NCI-H1436 (cell line): ENCODE data around the gene RAD9A.
A peak's percentile ranks its signal among the peaks of the same experiment; 100 is the strongest.

ENCODE experiments used
- DNase-seq: peaks from one replicate; lab custom pipeline; 2025; lab: John Stamatoyannopoulos, UW

Gene RAD9A

DNA sequence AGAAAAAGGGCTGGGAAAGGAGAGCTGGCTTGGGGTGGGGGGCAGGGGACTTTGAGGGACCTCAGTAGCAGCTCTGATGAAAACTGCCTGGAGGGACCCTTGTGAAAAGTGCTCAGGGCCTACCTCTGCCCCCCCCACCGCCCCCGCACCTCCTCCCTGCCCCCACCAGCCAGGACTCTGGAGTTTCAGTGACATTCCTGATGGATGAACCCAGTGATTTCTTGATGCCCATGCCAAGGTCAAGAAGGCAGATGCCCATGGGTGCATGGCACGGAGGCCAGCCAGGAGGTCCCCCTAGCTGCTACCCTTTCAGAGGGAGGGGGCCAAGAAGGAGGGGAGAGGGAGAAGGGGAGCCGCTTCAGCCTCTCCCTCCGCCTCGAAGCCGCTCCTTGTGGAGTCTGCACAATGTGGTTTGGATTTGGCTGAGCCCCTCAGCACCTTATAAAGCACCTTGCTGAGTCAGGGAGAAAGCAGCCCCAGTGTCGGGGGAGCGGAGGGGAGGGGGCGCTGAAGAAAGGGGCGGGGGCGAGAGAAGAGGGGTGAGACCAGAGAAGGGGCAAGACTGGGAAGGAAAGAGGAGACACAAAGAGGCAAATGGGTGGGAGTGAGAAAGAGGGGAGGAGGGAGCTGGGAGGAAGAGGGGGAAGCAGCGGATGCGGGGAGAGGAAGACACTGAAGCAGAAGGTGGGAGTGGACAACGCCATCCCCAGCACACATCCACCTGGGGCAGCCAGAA is 16.3 kb upstream of the RAD9A start:
- no peak for DNase-seq

DNA sequence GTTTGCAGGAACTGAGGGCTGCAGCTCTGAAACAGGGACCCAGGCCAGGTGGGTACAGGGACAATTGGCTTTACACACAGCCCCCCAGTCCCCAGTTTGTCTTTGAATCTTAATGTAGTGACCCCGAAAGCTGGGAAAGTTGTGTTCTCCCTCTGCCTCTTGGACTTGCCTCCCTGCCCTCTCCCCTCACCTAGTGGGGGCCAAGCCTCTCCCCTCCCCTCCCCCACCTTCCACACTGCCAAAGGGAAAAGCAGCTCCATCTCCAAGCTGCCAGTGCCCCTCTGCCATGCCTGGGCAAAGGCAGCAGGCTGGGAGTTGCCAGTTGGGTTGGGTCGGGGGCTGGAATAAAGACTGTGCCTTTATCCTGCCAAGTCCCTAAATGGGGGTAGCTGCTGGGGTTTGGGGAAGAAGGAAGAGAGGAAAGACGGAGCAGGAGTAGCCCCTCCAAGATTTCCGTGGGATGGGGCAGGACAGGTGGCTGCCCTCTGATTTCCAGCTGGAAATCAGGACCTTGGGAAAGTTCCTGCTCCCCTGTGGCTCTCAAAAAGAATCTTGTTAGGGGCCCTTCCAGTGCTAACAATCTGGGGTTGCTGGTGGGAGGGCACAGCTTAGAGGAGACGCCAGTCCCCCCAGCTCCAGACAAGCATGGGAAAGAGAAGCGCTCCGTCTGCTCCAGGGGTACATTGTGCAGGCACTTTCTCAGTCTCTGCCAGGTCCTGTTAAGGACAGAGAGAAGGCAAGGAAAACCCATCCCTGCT is 15.5 kb upstream of the RAD9A start:
- DNase-seq = no peak

DNA sequence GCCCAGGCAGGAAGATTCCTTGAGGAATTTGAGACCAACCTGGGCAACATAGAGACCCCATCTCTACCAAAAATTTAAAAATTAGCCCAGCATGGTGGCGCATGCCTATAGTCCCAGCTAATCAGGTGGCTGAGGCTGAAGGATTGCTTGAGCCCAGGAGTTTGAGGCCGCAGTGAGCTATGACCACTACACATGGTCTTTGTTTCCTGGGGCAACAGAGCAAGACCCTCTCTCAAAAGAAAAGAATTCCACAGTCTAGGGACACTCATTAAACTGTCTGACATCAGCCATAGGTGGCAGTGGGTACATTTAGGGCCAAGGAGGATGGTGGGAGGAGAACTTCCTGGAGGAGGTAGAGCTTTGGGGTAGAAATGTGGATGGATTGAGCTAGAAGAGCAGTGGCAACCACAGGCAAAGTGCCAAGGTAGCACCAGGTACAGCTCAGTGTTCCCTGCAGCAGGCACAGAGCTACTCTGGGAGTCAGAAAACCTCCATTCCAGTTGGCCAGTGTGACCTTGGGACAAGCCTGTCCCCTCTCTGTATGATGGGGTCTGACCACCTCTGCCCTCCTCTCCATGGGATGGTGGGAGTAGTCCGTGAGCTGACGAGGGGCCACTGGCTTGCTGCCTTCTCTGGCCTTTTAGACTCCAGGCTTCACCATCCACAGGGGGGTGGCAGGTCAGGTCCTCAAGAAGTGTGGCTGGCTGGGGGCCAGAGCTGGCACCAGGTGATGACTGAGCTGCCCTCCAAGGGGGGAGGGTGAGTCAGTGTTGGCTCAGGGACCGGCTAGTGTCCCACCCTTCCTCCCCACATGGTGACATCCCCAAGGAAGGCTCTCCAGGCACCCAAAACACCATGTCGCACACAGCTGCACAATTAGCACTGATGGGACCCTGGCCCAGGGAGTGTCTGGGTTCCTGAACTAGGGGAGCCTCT is 14.6 kb upstream of the RAD9A start:
- no peak for DNase-seq

DNA sequence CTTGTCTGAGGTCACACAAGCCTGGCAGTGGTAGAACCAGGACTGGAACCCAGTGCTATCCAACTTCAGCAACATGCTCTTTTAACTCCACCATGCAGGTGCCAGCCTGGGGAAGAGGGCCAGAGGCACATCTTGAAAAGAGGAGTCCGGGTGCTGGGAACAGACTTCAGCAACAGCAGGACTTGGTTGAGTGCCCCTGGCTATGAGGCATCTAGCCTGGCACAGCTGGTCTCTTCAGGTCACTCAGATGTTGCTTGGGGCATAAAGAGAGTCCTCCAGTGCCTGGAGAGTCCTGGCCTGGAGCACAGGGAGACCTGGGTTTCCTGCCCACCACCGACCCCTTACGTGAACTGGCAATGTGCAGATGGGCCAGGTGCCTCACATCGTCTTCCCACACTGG is 13.2 kb upstream of the RAD9A start:
- no peak for DNase-seq

DNA sequence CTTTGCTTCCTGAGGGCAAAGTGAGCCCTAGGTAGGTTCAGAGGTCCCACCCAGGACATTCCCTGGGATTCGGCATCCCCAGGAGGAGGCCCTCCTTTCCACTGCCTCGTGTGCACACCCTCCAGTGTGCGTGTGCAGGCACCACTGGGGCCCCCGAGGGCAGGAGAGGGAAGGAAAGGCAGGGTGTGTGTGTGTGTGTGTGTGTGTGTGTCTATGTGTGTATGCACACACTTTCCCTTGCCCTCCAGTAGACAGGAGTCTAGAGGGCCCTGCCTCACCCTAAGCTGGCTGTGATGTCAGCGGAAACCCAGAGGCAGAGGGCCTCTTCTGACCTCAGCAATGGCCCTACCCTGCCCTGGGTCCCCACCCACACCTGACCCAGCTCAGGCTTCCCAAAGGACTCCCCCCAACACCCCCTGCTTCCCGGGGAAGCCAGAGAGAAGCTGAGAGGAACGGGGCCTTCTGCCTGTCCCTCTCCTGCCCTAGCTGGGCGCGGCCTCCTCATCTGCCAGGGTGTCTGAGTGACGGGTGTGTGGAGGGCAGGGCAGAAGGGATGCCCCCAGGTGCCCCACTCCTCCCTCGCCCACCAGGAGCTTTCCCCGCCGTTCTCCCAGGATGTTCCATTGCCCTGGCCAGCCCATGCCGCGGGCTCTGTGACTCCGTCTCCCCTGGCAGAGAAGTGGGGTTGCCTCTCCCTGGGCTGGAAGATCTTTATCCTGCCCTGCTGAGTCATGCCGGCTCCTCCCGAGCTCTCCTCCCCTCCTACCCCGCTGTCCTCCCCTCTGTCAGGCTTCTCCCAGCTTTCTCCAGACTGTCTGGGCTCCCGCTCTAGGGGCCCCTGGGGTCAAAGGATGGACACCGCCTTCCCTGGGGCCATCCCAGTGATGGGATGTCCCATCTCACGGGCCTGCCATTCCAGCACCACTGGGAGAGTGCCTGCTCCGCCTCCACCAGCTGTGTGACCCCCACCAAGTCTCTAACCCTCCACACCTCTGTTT is 12.4 kb upstream of the RAD9A start:
- no peak for DNase-seq

DNA sequence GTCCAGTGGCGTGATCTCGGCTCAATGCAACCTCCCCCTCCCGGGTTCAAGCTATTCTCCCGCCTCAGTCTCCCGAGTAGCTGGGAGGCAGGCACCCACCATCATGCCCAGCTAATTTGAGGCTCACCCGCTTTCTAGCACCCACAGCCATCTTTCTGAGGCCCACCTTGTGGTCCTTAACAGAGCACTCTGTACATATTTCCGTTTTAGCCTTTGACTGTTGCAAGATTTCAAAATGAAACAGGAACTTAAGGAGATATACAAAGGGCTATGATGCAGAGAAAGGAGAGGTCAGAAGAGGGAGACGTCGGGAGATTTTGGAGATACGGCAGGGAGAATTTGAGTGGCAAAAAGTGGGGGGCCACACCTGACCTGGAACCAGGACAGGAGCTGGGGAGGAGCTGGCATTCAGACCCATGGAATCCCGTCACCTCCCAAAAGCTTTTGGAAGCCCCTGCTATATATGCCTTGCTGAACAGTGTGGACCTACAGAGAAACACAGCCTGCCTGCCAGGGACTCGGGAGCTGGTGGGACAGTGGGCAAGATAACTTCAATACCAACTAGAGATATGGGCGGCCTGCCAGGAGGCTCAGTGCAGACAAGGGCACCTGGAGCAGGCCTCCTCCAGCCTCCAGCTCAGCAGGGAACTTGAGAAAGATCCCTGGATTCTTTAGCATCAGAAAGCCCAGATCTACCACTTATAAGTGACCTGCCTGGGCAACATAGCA is 10.4 kb upstream of the RAD9A start:
- DNase-seq = no peak

DNA sequence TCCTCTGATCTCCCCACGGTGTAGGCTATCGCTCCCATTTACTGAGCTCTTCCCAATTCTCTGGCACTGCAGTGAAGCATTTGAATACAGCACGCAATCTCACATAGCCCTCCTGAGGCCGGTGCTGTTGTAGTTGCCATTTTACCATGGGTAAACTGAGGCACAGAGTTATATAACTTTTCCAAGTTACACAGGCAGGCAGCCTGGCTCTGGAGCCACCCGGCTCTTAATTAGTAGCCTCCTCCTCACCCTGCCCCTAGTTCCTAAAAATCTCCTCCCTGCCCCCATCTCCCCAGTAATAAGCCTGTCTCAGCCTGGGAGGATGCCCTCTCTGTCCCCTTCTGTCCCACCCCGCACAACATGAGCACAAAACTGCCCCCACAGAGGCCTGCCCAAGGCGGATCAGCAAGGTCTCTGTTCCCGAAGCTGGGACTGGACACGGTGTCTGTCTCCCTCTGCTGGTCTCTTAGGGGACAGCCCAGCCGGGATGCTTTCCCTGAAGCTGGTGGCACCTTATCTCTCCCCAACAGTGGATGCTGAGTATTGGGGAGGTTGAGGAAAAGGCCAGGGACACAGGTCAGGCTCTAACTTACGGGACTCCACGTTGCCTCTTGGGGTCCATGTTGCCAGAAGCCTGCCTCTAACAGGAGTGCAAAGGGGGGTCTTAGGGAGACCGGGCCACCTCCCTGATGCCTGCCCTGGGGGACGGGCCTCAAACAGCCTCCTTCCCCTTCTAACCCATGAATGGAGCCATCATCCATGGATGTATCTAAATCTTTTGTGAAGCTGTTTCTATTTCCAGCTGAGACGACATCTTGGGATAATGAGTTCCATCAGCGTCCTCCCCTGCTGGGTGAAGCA is 9.3 kb upstream of the RAD9A start:
- peak; percentile 44 for DNase-seq

DNA sequence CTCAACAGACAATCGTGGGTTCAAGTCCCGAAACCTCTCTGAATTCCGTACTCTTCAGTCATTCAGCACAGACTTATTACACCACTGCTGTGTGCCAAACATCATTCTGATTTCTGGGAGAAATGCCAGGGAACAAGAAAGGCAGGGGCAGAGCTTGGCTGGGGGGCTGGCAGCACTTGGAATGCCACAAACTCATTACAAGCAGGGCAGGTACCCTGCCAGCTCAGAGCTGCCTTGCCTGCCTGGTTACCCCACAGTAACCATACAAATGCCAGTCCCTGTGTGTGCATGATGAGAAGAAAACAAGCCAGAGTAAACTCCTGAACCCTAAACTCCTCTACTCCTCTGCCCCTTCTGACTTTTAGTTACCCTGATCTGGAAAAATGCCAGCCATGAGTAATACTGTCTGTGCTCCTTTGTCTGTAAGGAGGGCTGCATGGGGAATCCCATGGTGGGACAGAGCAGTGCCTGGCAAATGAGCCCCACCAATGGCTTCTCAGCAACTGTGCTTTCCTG is 6.9 kb upstream of the RAD9A start:
- DNase-seq = no peak

DNA sequence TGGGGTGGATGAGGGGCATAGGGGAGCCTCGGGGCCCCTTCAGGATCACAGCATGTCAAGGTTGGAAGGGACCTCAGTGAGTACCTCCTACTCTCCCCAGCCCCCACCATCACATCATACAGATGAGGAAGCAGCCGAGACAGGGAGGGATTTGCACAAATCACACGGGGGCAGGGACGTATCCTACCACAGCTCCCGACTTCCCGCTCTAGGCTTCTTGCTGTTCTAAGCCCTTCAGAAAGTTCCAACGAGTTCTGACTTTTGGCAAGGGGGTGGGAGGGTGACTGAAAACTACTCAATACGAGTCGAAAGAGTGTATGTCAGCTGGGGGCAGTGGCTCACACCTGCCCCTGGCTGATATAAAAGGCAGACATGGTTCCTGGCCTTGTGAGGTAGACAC is 4.7 kb upstream of the RAD9A start:
- no peak for DNase-seq

DNA sequence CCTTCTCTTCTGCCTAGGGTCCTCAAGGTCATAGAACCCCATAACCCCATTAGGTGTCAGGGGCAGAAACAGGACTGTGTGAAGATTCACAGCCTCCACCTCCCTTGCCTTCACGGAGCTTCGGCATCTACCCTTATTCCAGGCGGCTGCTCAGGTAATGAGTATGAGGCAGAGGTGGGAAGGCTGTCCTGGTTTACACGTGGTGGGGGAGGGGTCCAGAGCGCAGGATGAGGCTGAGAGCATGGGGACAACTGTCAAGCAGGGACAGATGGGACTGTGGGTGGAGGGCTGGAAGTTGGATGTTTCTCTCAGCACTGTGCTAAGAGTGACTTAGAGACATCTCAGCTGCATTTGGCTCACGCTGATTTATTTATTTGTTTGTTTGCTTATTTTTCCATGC is 4.3 kb upstream of the RAD9A start:
- no peak for DNase-seq

DNA sequence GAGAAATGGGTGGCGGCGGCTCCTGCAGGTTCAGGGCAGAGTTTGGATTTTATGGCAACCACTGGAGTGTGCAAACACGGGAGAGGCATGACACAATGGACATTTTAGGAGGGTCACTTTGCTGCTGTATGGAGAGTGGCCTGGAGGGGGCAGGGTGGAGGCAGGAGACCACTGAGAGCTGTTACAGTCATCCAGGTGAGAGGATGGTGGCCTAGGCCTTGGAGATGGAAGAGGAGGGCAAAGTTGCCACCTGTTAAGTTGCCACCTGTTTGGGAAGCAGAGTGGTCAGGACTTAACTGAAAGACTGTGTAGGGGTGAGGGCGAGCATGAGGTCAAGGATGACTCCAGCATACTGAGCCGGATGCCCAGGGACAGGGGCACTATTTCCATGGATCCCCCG is 2.3 kb upstream of the RAD9A start:
- DNase-seq = no peak

DNA sequence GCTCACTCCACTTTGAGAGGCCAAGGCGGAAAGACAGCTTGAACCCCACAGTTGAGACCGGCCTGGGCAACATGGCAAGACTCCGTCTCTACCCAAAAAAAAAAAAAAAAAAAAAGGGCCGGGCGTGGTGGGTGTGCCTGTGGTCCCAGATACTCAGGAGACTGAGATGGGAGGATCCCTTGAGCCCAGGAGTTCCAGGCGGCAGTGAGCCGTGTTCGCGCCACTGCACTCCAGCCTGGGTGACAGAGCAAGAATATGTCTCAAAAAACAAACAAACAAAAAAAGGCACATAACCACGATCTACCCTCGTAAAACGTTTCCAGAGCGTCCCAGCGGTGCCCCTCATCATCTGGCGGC is 861 bp upstream of the RAD9A start:
- no peak for DNase-seq

DNA sequence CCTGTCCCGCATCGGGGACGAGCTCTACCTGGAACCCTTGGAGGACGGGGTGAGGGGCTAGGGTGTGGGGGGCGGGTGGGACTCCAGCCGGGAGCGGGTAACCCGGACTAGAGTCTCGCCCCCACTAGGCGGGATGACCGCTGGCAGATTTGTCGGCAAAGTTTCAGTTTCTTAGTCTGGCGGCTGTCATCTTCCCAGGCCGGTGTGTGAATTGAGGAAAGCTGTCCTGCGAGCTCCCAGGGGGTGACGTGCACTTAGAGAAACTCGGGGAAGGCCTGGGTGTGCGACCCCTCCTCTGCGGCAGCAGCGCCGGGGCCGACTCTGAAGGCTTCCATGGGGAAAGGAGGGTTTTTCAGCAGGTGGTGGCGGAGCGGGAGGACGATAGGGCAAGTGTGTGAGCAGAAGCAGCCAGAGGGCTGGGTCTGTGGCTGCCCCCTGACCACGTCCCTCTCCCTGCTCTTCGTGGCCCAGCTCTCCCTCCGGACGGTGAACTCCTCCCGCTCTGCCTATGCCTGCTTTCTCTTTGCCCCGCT is 463 bp downstream of the RAD9A start:
- DNase-seq = no peak

DNA sequence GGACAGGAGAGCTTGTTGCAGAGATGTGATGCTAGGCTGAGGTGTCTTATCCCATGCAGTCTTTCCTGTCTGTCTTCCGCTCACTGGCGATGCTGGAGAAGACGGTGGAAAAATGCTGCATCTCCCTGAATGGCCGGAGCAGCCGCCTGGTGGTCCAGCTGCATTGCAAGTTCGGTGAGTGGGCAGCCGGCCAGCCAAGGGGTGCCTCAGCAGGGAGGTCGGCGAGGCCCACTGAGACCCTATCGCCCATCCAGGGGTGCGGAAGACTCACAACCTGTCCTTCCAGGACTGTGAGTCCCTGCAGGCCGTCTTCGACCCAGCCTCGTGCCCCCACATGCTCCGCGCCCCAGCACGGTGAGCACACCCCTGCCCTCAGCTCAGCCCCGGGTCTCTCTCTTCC is 1.7 kb downstream of the RAD9A start:
- DNase-seq = no peak

DNA sequence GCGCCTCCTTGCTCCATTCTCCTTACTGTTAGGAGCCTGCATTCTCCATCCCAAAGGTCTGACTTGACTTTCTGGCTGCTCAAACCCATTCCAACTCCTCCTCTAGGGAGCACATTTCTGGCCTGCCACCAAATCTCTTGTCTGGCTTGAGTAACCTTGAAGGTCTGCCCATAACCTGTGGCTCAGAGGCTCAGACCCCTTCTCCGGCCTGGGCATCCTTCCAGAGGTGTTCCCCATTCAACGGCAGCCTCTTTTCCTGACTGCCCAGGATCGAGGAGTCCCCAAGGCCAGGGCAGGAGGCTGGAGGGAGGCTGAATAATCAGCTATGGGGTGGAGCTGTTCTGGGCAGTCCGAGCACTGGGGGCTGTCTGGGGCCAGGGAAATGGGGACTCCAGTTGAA is 2.2 kb downstream of the RAD9A start:
- DNase-seq = no peak

DNA sequence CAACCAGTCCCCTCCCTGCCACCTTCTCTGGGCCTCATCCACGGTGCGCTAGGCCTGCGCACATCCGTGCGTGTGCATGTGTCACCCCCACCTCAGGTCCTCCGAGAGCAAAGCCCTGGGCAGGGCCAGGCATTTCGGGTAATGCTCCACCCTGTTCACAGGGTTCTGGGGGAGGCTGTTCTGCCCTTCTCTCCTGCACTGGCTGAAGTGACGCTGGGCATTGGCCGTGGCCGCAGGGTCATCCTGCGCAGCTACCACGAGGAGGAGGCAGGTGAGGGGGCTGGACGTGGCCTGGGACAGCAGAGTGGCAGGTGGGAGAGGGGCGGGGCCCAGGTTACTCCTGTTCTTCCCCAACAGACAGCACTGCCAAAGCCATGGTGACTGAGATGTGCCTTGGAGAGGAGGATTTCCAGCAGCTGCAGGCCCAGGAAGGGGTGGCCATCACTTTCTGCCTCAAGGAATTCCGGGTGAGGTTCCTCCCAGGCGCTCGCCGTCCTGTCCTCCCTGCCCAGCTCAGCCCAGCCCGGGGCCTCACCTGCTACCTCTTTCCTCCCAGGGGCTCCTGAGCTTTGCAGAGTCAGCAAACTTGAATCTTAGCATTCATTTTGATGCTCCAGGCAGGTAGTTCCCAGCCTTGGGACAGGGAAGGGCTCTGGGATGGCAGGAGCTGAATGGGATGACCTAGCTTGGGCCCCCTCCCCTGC is 3.9 kb downstream of the RAD9A start:
- no peak for DNase-seq

DNA sequence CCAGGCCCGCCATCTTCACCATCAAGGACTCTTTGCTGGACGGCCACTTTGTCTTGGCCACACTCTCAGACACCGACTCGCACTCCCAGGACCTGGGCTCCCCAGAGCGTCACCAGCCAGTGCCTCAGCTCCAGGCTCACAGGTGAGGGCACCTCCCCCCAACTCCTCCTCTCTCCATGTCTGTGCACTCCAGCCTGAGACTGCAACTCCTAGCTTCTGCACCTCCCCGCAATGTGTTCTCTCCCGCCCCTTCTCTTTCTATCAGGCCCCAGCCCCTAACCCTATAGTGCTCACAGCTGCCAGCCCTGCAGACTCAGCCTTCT is 4.4 kb downstream of the RAD9A start:
- no peak for DNase-seq

DNA sequence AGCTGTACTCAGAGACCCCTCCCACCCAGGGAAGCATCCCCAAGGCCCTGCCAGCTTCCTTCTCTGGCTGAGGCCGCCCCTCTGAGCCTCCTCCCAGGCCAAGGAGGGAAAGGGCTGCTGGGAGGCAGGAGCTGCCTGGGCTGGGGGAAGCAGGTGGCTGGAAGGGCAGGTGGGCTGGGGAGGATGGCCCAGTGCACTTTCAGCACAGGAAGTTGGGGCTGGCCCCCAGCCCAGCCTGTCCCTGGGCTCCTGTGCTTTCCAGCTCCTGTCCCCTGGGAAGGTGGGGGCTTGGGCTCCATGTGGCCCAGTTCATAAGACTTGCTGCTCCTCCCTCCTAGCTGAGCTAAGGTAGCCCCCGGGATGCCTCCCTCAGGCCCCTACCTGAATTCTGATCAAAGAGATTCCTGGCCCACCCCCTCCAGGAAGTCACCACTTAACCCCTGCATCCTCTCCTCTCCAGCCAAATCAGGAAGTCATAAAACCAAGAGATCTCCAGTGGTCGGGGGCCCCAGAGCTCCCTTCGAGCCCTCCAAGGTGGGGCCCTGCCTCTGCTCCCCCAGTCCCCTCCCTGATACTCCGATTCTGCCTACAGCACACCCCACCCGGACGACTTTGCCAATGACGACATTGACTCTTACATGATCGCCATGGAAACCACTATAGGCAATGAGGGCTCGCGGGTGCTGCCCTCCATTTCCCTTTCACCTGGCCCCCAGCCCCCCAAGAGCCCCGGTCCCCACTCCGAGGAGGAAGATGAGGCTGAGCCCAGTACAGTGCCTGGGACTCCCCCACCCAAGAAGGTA is 5.0 kb downstream of the RAD9A start:
- DNase-seq = no peak
